Neural progenitor cell (in vitro differentiated cells): ENCODE results near the gene TRIM47.

Source experiments
- CTCF ChIP-seq: fragments of 200-600 bp; sonication (generic); IDR thresholded peaks from 2 replicates; pipeline ENCODE4 v1.5.1; 2017; ENCODE audit warnings: antibody characterized with exemption, mild to moderate bottlenecking
- EZH2 ChIP-seq: fragments of 200-600 bp; sonication (generic); IDR thresholded peaks from 2 replicates; pipeline ENCODE4 v1.6.1; 2017; ENCODE audit warnings: antibody characterized with exemption, mild to moderate bottlenecking, moderate library complexity
- EZH2phosphoT487 ChIP-seq: fragments of 200-600 bp; sonication (generic); IDR thresholded peaks from 2 replicates; pipeline ENCODE4 v1.6.1; 2017; ENCODE audit warnings: antibody characterized with exemption

GRCh38 chr17:75828741-75829140, 49.6 kb downstream of the TRIM47 start:
- TF ChIP-seq CTCF = no peak
- TF ChIP-seq EZH2 = no peak
- TF ChIP-seq EZH2phosphoT487 = no peak
